Activated CD4-positive, CD25-positive, alpha-beta regulatory T cell (primary cell): ENCODE measurements around the gene POFUT2.

Source experiments
- DNase-seq, 4 experiments: peaks; one replicate each; lab custom pipeline; 2025; lab: John Stamatoyannopoulos, UW

POFUT2 gene

GRCh38 chr21:45287438-45288391 lies at the start of gene POFUT2:
TSS of gene POFUT2 (minus strand) at chr21:45287895. CDS start at chr21:45287871, 24 bp downstream.
- peak; percentile 98 to 99 (median 99) for DNase-seq

GRCh38 chr21:45336870-45337269 lies 49.2 kb upstream of the POFUT2 start:
- DNase-seq = no peak

- DNase-seq = no peak
Measured at GRCh38 chr21:45336535-45336810, 48.8 kb upstream of the POFUT2 start.

DNA sequence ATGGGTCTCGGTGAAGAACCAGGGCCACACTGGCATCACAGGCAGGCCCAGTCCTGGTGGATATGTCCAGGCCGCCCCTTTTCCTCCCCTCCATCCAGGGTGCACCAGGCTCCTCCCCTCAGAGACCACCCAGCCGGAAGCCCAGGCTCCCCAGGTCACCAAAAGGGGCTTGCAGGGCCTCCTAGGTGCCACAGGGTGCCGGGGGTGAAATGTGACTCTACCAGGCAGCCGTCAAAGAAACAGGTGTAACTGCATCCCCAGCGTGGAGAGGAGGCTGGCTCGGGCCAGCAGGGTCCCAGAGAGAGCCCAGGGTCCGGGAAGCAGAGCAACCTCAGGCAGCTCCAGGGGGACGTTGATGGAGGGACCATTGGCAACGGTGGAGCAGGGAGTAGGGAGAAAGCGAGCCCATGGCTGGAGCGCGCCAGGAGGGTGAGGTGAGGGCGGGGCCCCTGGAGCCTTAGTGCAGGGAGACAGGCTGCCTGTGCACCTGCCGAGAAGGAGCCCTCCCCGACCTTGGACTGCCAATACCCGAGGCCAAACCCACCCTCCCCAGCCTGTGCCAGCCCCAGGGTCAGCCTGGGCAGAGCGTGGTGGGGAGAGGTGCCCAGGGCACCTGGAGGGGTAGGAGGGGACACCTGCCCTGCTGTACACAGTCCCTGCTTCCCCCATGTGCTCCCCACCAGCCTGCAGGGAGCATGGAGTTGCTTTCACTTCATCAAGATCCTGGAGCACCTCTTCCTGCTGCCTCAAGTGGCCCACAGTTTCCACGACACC lies 48.3 kb upstream of the POFUT2 start:
- DNase-seq = no peak

DNA sequence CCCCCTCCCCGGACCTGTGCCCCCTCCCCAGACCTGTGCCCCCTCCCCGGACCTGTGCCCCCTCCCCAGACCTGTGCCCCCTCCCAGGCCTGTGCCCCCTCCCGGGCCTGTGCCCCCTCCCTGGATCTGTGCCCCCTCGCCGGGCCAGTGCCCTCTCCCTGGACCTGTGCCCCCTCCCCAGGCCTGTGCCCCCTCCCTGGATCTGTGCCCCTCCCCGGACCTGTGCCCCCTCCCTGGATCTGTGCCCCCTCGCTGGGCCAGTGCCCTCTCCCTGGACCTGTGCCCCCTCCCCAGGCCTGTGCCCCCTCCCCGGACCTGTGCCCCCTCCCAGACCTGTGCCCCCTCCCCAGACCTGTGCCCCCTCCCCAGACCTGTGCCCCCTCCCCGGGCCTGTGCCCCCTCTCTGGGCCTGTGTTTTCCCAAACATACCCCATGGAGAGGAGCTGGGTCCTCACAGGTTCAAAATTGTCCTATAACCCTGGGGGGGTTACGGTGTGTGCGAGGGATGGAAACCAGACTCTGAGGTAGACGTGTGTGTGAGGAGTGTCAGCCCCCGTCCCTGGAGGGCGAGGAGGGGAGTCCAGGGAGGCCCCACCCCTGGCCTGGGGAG lies 47.6 kb upstream of the POFUT2 start:
- no peak for DNase-seq

DNA sequence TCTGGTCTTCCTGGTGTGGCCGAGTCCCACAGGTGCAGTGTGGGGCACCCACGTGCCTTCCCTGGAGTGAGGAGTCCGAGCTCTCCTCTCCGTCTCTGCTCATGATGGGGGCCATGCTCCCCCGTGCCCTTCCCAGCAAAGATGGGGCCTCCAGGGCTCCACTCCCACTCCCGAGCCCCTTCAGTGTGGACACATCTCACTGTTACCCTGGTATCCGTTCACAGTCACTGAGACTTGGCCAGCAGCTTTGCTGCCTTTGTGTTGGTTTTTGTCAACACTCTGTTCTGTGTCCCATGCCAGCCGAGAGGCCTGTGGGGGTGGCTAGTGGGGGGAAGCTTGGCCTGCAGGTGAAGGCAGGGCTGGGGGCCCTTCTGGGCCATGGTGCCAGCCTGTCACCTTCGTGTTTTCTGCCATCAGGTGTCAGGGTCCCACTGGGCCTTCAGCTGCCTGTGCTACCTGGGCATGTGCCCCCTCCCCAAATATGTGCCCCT lies 46.9 kb upstream of the POFUT2 start:
- no peak for DNase-seq

DNA sequence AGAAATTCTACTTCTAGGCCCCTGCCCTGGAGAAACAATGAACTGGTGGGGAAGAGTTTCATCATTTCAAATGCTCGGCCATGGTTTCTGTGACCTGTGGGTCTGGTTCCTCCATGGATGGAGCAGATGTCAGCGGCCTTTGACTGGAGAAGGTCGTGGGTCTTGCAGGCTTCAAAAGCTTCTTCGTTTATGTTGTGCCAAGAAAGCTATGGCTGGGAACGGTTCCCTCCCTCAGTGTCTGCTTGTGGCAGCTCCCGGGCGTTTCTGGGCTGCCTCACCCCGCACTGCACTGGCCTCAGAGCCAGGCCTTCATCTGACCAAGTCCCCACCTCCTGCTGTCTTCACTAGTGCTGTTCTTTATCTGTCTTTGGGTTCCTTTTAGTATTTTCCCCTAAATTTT lies 46.4 kb upstream of the POFUT2 start:
- no peak for DNase-seq

- DNase-seq = no peak
Measured at GRCh38 chr21:45333583-45334121, 46.0 kb upstream of the POFUT2 start.

DNA sequence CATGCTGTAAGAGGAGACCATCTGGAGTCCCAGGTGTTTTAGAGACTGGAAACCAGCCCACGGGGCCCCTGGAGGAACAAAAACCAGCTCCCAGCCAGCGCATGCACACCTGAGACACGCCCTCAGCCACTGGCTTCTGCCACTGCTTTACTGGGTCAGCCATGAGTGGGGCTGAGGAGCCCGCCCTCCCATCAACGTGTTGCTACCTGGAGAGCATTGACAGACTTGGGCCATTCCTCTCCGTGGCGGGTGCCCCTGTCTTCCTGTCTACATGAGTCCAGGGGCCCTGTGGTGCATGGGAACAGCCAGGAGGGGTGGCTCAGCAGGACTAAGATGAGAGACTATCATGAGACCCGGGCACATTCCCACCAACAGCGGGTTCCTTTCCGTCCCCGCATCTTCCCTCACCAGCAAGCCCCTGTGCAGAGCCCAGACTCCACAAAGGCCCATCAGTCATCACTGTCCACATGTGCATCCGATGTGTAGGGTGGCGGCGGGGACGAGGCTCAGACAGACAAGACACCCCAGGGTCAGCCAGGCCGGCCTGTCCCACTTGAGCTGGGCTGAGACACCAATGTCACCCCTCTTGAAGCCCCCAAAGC lies 45.4 kb upstream of the POFUT2 start:
- DNase-seq = no peak

- DNase-seq = no peak
Measured at GRCh38 chr21:45332415-45332814, 44.7 kb upstream of the POFUT2 start.

GRCh38 chr21:45331531-45332147 lies 43.9 kb upstream of the POFUT2 start:
- DNase-seq = no peak

DNA sequence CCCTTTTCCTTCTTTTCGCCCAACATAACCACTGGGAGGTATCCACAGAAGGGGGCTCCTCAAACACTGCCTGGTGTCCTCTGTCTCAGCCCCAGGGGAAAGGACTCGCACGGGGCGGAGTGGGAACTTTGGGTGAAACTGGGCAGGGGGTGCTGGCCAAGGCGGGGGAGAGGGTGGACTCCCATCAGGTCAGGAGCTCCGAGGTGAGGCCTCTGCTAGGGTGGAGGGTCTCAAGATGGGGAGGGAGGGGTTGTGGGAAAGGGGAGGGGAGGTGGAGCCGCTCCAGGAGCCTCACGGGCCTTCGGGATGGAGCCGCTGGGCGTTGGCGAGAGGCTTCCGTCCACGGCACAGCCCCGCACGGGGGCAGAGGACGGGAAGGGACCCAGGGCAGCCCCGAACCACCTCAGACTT lies 43.2 kb upstream of the POFUT2 start:
- no peak for DNase-seq

DNA sequence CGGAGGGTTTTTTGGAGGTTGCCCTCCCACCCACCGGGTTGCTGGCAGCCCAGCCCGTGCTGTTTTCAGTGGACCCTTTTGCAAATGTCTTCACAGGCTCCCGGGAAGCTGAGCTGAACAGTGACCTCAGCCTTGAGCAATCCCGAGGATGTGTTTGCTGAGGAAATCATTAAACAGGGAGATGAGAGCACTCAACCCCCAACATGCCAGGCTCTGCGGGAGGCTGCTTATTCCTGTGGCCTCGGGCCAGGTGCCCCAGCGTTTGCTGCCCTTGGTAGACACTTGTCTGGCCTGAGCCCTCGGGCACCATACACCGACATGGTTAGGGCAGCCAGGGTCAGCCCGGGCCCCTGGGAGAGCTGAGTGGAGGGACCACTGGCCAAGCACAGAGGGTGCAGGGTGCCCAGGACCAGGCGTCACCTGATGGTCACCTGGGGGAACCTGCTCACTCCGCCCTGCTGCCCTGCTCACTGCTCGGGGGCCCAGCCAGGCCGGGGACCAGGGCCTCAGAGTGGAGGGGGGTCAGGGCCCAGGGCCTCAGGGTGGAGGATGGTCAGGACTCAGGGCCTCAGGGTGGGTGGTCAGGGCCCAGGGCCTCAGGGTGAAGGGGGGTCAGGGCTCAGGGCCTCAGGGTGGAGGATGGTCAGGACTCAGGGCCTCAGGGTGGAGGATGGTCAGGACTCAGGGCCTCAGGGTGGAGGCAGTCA lies 42.5 kb upstream of the POFUT2 start:
- no peak for DNase-seq

DNA sequence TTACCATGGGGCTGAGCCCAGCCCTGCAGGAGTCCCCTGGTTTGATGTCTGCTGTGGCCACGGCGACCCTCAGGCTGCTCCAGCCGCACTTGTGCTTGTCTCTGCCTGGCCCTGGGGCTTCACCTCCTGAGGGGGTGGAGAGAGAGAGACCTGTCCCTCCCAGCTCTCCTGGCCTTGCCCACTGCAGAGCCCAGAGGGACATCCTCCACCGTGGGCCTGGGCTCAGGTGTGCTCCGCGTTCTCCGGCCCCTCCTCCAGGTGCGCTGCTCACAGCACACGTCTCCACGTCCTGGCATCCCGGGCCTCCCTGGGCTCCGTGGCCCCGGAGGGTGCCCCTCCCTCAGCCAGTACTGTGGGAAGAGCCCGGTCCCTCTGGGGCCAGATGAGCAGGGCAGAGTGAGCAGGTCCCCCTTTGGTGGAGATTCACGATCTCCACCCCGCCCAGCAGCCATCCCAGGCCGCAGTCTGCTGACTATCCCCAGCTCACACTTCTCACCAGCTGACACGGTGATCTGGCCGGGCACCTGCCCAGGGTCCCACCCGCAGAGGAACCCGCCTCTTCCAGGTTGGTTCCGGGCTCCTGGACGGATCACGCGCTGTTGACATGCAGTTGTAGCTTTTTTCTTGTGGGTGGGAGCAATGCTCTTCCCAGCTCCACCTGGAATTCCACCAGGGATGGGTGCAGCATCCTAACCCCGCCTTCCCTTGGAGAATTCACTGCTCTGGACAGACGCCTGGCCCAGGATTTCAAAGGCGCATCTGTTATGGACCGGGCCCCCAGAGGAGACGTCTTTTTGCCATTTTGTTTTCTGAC lies 41.8 kb upstream of the POFUT2 start:
- DNase-seq = no peak

- no peak for DNase-seq
Measured at GRCh38 chr21:45328198-45329091, 40.8 kb upstream of the POFUT2 start.

GRCh38 chr21:45327441-45328197 lies 39.9 kb upstream of the POFUT2 start:
- no peak for DNase-seq

GRCh38 chr21:45326891-45327440 lies 39.3 kb upstream of the POFUT2 start:
- DNase-seq = no peak
